ENCODE measurements around the gene MCCC1. TPM values are rescaled to one million over a fixed set of nuclear protein-coding genes. Genes with fewer than 3 reads are reported as not detected.

Gene MCCC1
- total RNA-seq, 1 experiment from 2014 or later, result 22.0 TPM

GRCh38 chr3:182981038-182981380, 118.3 kb downstream of the MCCC1 start:
- no peak for DNase-seq (ENCODE audit: low spot score)

GRCh38 chr3:182980204-182981037, 118.9 kb downstream of the MCCC1 start, which contains the start of gene DCUN1D1:
DCUN1D1 (minus strand) TSS chr3:182980538; CDS start chr3:182980489, 49 bp downstream.
- peak; percentile 63 for DNase-seq (ENCODE audit: low spot score)

GRCh38 chr3:182979674-182980191, 119.6 kb downstream of the MCCC1 start:
- DNase-seq (ENCODE audit: low spot score), result peak; percentile 19

- no peak for DNase-seq (ENCODE audit: low spot score)
These were observed 120.1 kb downstream of the MCCC1 start for GRCh38 chr3:182979103-182979673.

- no peak for DNase-seq (ENCODE audit: low spot score)
These were observed 120.9 kb downstream of the MCCC1 start for GRCh38 chr3:182978387-182978786.

- DNase-seq (ENCODE audit: low spot score), result no peak
These were observed 126.2 kb downstream of the MCCC1 start for GRCh38 chr3:182973047-182973446.

DNA sequence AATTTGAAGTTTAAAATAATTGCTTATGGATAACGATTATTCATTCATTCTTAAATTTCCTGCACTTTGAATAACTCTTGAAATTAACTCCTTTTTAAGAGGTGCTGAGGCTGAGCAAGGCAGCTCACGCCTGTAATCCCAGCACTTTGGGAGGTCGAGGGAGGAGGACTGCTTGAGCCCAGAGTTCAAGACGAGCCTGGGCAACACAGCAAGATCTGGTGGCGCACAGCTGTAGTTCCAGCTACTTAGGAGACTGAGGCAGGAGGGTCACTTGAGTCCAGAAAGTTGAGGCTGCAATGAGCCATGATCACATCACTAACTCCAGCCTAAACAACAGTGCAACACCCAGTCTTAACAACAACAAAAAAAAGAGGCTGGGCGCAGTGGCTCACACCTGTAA, 126.9 kb downstream of the MCCC1 start:
- no peak for DNase-seq (ENCODE audit: low spot score)

DNA sequence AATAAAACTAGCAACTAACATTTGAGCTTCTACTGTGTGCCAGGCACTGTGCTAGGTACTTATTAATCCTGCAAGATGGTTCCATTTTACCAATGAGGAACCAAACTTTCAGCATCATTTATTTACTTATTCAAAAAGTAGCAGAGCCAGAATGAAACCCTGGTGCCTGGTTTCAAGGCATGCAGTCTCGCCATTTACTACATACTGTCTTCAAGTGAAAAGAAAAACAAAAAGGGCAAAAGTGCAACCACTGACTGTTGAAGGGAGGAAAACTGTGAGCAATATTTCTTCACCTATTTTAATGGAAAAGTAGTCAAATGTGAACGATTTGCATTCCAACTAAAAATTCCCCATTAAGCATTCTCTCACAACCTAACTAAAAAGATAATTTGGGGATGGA, 127.7 kb downstream of the MCCC1 start:
- no peak for DNase-seq (ENCODE audit: low spot score)

DNA sequence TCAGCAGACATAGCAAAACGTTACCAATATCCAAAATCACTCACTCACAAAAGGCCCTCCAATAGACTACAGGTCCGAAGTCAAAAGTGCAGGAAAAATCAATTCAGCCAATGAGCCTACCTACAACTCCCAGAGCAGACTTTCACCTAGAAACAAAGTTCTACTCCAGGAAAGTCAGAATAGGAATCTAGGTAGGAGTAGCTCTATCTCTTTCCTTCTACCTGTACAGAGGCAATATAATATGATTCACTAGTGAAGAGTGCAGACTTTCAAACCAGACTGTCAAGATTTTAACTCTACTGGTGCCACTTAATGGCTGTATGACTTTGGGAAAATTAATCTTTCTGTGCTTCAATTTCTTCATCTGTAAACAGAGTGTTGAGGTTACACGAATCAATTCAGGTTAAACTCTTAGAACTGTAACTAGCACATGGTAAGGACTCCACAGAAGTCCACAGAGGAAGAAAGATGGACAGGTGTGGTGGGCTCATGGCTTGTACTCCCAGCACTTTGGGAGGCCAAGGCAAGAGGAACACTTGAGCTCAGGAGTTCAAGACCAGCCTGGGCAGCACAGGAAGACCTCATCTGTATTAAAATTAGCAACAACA, 128.4 kb downstream of the MCCC1 start:
- DNase-seq (ENCODE audit: low spot score), result no peak

DNA sequence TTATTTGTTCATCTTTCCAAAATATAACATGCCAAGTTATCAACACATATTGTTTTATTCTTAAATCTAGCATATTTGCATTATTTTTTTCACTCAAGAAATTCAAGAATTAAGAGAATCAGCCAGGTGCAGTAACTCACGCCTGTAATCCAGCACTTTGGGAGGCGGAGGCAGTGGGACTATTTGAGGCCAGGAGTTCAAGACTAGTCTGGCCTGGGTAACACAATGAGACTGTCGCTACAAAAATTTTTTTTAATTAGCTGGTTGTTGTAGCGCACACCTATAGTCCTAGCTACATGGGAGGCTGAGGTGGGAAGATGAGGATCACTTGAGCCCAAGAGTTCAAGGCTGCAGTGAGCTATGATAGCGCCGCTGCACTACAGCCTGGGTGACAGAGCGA, 129.4 kb downstream of the MCCC1 start:
- no peak for DNase-seq (ENCODE audit: low spot score)

DNA sequence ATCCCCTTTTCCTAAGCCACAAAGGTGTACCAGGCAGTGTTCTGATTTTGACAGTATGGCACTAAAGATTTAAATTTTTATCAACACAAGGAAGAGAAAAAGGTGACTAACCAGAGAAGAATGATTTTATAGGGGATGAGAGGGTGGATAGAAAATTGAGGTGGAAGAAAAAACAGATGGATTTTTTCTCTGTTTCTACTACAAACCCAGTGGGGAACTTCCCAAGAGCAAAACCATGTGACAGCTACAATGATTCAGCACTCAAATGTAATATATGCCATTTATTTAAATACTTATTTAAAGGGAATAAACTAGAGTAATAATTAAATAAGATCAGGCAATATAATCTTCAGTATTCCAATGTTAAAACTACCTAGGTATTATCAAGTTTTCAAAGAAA, 130.0 kb downstream of the MCCC1 start:
- peak; percentile 78 for DNase-seq (ENCODE audit: low spot score)

DNA sequence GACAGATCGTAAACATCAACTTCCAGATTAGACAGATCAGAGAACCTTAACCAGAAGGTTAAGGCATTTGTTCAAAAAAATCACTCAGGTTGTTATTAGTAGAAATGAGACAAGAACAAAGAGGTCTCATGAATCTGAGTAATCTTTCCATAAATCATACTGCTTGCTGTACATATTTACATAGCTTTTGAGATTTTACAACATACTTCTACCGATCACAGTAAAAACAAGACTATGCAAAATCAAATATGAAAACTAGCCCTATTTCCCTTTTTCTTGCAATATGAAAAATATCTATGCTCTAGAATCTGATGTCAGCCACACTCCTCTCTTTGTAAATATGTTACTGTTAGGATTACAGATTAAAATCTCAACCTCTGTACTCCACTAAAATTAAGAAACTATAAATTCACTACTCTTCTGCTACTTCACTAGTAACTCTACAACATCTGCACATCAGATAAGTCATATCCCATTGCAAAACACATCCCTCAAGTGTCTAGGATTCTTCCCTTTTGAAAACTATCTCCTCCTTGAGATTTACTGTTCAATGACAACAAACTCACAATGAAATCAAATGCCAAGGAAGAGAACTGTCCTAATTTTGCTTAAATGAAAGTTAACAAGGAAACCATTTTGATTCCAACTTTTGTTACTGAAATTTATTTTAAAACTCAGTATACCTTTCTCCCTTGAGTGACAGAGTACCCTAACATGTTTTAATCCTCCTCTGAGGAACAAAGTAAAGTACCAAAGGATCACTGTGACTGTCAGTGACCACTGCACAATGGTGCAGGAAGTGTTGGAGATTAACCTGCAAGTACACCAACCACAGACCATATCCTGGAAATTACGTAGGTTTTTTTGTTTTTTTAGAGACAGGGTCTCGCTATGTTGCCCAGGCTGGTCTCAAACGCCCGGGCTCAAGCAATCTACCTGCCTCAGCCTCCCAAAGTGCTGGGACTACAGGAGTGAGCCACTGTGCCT, 131.8 kb downstream of the MCCC1 start:
- no peak for DNase-seq (ENCODE audit: low spot score)

GRCh38 chr3:182965861-182966366, 133.4 kb downstream of the MCCC1 start:
- DNase-seq (ENCODE audit: low spot score), result no peak

Other genes starting within 250 kb of the MCCC1 start
- 48.2 and 61.0 TPM in 2 replicates for gene DCUN1D1, start 119.0 kb downstream of the MCCC1 start, total RNA-seq (2014; rRNA removed; shearing (Covaris generic))
- gene LAMP3, start 63.2 kb upstream of the MCCC1 start, total RNA-seq (2014; rRNA removed; shearing (Covaris generic)), result 0.12 TPM in 1 of 2 replicates, not detected in the other
- gene B3GNT5, start 153.8 kb upstream of the MCCC1 start, total RNA-seq (2014; rRNA removed; shearing (Covaris generic)), result 15.8 and 18.0 TPM in 2 replicates

Data from A172 (cell line).